Transverse colon (tissue), 4 donors: ENCODE results near the gene E2F2.

Experiments used
- POLR2AphosphoS5 ChIP-seq, 3 donors: sonication (generic); formaldehyde crosslinking; IDR thresholded peaks; one replicate each; pipeline ENCODE4 v1.6.1; 2016; ENCODE audit warnings: antibody characterized with exemption in 3 of 3
- TF ChIP-seq, protein P1 (sequence below), 5 experiments: fragments of 200-600 bp in 3 of 5; fragments of 450-650 bp in 2 of 5; sonication (generic) in 3 of 5; IDR thresholded peaks; 1 replicate in 2 of 5; 2 replicates in 3 of 5; pipeline ENCODE4 v1.5.1; 2016 to 2017; ENCODE audit warnings: antibody characterized with exemption in 5 of 5, inconsistent platforms in 3 of 5, mild to moderate bottlenecking in 2 of 5, moderate library complexity in 1 of 5

DNA sequence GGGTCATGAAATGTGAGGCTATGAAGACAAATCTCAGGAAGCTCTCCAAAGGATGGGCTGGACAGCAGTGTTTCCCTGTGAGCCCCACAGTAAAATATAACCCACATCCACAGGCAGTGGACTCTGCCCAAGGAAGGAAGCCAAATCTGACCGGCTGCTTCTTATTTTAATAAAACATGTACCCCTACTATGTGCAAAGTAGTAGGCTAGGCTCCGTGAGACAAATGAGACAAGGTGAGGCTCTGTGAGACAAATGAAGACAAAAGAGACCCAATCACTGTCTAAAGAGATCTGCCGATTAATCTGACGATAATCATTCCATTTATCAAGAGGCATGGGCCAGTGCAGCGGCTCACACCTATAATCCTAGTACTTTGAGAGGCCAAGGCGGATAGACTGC is 49.1 kb downstream of the E2F2 start:
- TF ChIP-seq POLR2AphosphoS5 (IDR thresholded peaks at IDR 0.05): no peak
- TF ChIP-seq, protein P1, sequence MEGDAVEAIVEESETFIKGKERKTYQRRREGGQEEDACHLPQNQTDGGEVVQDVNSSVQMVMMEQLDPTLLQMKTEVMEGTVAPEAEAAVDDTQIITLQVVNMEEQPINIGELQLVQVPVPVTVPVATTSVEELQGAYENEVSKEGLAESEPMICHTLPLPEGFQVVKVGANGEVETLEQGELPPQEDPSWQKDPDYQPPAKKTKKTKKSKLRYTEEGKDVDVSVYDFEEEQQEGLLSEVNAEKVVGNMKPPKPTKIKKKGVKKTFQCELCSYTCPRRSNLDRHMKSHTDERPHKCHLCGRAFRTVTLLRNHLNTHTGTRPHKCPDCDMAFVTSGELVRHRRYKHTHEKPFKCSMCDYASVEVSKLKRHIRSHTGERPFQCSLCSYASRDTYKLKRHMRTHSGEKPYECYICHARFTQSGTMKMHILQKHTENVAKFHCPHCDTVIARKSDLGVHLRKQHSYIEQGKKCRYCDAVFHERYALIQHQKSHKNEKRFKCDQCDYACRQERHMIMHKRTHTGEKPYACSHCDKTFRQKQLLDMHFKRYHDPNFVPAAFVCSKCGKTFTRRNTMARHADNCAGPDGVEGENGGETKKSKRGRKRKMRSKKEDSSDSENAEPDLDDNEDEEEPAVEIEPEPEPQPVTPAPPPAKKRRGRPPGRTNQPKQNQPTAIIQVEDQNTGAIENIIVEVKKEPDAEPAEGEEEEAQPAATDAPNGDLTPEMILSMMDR (IDR thresholded peaks at IDR 0.05): no peak
